HEK293 (cell line): ENCODE measurements around the gene ENAH.

Source experiments
- AEBP2 ChIP-seq: fragments of 450-650 bp; formaldehyde crosslinking; IDR thresholded peaks from 2 replicates; pipeline ENCODE4 v1.5.1; 2016; ENCODE audit warnings: missing biosample characterization, missing genetic modification characterization, borderline replicate concordance
- CTCF ChIP-seq: fragments of 450-650 bp; formaldehyde crosslinking; IDR thresholded peaks from 2 replicates; pipeline ENCODE4 v1.5.1; 2016; ENCODE audit warnings: missing biosample characterization, missing genetic modification characterization
- GLIS2 ChIP-seq: fragments of 450-650 bp; formaldehyde crosslinking; IDR thresholded peaks from 2 replicates; pipeline ENCODE4 v1.5.1; 2016; ENCODE audit warnings: missing biosample characterization, missing genetic modification characterization
- HOXD13 ChIP-seq: sonication (generic); formaldehyde crosslinking; IDR thresholded peaks from 2 replicates; pipeline ENCODE4 v1.8.0; 2022; ENCODE audit warnings: missing genetic modification reagents, borderline replicate concordance
- KLF8 ChIP-seq: fragments of 450-650 bp; formaldehyde crosslinking; IDR thresholded peaks from 2 replicates; pipeline ENCODE4 v1.5.1; 2016; ENCODE audit warnings: missing biosample characterization, missing genetic modification characterization
- PATZ1 ChIP-seq: fragments of 450-650 bp; formaldehyde crosslinking; IDR thresholded peaks from 2 replicates; pipeline ENCODE4 v1.5.1; 2016; ENCODE audit warnings: missing biosample characterization, missing genetic modification characterization
- SP7 ChIP-seq: fragments of 450-650 bp; formaldehyde crosslinking; IDR thresholded peaks from 2 replicates; pipeline ENCODE4 v1.5.1; 2016; ENCODE audit warnings: missing biosample characterization, missing genetic modification characterization
- ZBTB17 ChIP-seq: fragments of 450-650 bp; formaldehyde crosslinking; IDR thresholded peaks from 2 replicates; pipeline ENCODE4 v1.5.1; 2016; ENCODE audit warnings: missing biosample characterization, missing genetic modification characterization
- ZBTB48 ChIP-seq: fragments of 450-650 bp; formaldehyde crosslinking; IDR thresholded peaks from 2 replicates; pipeline ENCODE4 v1.5.1; 2016; ENCODE audit warnings: missing biosample characterization, missing genetic modification characterization
- ZFHX2 ChIP-seq: fragments of 450-650 bp; formaldehyde crosslinking; conservative IDR thresholded peaks from 2 replicates; pipeline ENCODE4 v1.5.1; 2016; ENCODE audit warnings: missing biosample characterization, missing genetic modification characterization
- ZNF10 ChIP-seq: fragments of 450-650 bp; formaldehyde crosslinking; IDR thresholded peaks from 2 replicates; pipeline ENCODE4 v1.5.1; 2017; ENCODE audit warnings: missing biosample characterization, missing genetic modification characterization
- ZNF140 ChIP-seq: fragments of 450-650 bp; formaldehyde crosslinking; IDR thresholded peaks from 2 replicates; pipeline ENCODE4 v1.5.1; 2016; ENCODE audit warnings: missing biosample characterization, missing genetic modification characterization
- ZNF146 ChIP-seq: fragments of 450-650 bp; formaldehyde crosslinking; IDR thresholded peaks from 2 replicates; pipeline ENCODE4 v1.5.1; 2016; ENCODE audit warnings: missing biosample characterization, missing genetic modification characterization
- ZNF155 ChIP-seq: fragments of 450-650 bp; formaldehyde crosslinking; IDR thresholded peaks from 2 replicates; pipeline ENCODE4 v1.5.1; 2016; ENCODE audit warnings: missing biosample characterization, missing genetic modification characterization
- ZNF169 ChIP-seq: fragments of 450-650 bp; formaldehyde crosslinking; IDR thresholded peaks from 2 replicates; pipeline ENCODE4 v1.5.1; 2016; ENCODE audit warnings: missing biosample characterization, missing genetic modification characterization
- ZNF184 ChIP-seq: fragments of 450-650 bp; IDR thresholded peaks from 2 replicates; pipeline ENCODE4 v1.5.1; 2018; ENCODE audit warnings: missing biosample characterization, mild to moderate bottlenecking, missing genetic modification characterization
- ZNF202 ChIP-seq: fragments of 450-650 bp; formaldehyde crosslinking; IDR thresholded peaks from 2 replicates; pipeline ENCODE4 v1.5.1; 2016; ENCODE audit warnings: missing biosample characterization, missing genetic modification characterization, borderline replicate concordance
- ZNF211 ChIP-seq: fragments of 450-650 bp; formaldehyde crosslinking; IDR thresholded peaks from 2 replicates; pipeline ENCODE4 v1.5.1; 2016; ENCODE audit warnings: low read depth, missing biosample characterization, missing genetic modification characterization
- ZNF514 ChIP-seq: fragments of 450-650 bp; formaldehyde crosslinking; IDR thresholded peaks from 2 replicates; pipeline ENCODE4 v1.5.1; 2016; ENCODE audit warnings: missing biosample characterization, missing genetic modification characterization
- ZNF558 ChIP-seq: fragments of 450-650 bp; formaldehyde crosslinking; IDR thresholded peaks from 2 replicates; pipeline ENCODE4 v1.5.1; 2016; ENCODE audit warnings: missing biosample characterization, missing genetic modification characterization
- ZNF585B ChIP-seq: fragments of 450-650 bp; formaldehyde crosslinking; IDR thresholded peaks from 2 replicates; pipeline ENCODE4 v1.5.1; 2016; ENCODE audit warnings: missing biosample characterization, missing genetic modification characterization
- ZNF610 ChIP-seq: fragments of 450-650 bp; formaldehyde crosslinking; IDR thresholded peaks from 2 replicates; pipeline ENCODE4 v1.5.1; 2016; ENCODE audit warnings: missing biosample characterization, missing genetic modification characterization, borderline replicate concordance
- ZNF629 ChIP-seq: fragments of 450-650 bp; formaldehyde crosslinking; IDR thresholded peaks from 2 replicates; pipeline ENCODE4 v1.5.1; 2017; ENCODE audit warnings: missing biosample characterization, missing genetic modification characterization
- ZSCAN30 ChIP-seq: fragments of 450-650 bp; IDR thresholded peaks from 2 replicates; pipeline ENCODE4 v1.5.1; 2018; ENCODE audit warnings: missing biosample characterization, mild to moderate bottlenecking, missing genetic modification characterization, moderate library complexity
- ZXDB ChIP-seq: fragments of 450-650 bp; formaldehyde crosslinking; IDR thresholded peaks from 2 replicates; pipeline ENCODE4 v1.5.1; 2016; ENCODE audit warnings: missing biosample characterization, missing genetic modification characterization
- TF ChIP-seq, protein P1 (sequence below): fragments of 450-650 bp; formaldehyde crosslinking; IDR thresholded peaks from 2 replicates; pipeline ENCODE4 v1.5.1; 2016; ENCODE audit warnings: missing biosample characterization, missing genetic modification characterization
- TF ChIP-seq, protein P2 (sequence below): sonication (generic); formaldehyde crosslinking; IDR thresholded peaks from 2 replicates; pipeline ENCODE4 v1.8.1; 2022; ENCODE audit warnings: mild to moderate bottlenecking, moderate library complexity, missing genetic modification reagents
- TF ChIP-seq, protein P3 (sequence below): fragments of 450-650 bp; formaldehyde crosslinking; IDR thresholded peaks from 2 replicates; pipeline ENCODE4 v1.5.1; 2016; ENCODE audit warnings: missing biosample characterization, missing genetic modification characterization
- TF ChIP-seq, protein P4 (sequence below): fragments of 450-650 bp; formaldehyde crosslinking; IDR thresholded peaks from 2 replicates; pipeline ENCODE4 v1.5.1; 2016; ENCODE audit warnings: missing biosample characterization, missing genetic modification characterization

ENAH gene

DNA sequence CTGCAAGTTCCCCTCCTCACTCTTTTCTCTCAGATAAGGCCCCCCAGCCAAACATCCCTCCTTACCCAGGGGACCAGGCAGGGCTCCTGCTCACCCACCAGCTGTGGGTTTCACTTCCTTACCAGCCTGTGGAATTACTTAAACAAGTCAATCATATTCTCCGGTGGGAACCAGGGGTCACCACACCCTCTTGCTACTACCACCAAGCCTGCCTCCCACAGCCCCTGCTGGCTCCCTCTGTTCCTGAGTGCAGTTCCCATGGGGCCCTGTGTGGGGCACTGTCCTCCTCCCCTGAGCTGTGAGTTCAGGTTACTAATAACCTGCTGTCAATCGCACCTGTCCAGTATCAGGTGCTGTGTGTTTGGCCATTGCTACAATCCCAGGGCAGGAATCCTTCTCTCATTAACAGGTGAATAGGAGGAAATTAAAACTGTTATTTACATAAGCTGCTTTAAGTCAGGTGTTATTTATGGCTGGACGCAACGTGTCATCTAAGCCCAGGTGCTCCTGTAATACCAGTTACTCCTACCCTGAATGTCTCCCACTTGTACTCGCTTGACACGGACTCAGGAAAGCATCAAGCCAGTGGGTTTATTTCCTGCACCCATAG is 172.0 kb downstream of the ENAH start (continued):
- TF ChIP-seq AEBP2 (tag by site-specific recombination) = no peak
- TF ChIP-seq KLF8 (tag by site-specific recombination) = 0 out of 2 replicates have a peak, but pooled peaks have one; percentile 23
- TF ChIP-seq ZXDB (tag by site-specific recombination) = peak; percentile 35; the same call in 1 of the 2 replicates
- peak; percentile 93 for TF ChIP-seq CTCF (tag by site-specific recombination)
- peak; percentile 22; the same call in 1 of the 2 replicates for TF ChIP-seq ZFHX2 (tag by site-specific recombination)
- TF ChIP-seq ZNF211 (tag by site-specific recombination) = no peak
- TF ChIP-seq ZNF146 (tag by site-specific recombination) = no peak
- TF ChIP-seq ZNF585B (tag by site-specific recombination) = no peak
- no peak for TF ChIP-seq ZNF202 (tag by site-specific recombination)
- no peak for TF ChIP-seq ZNF184 (tag by site-specific recombination)
- TF ChIP-seq ZBTB48 (tag by site-specific recombination) = no peak; the same call in 1 of the 2 replicates
- TF ChIP-seq ZSCAN30 (tag by site-specific recombination) = peak; percentile 69; the same call in 1 of the 2 replicates
- TF ChIP-seq, protein P1, sequence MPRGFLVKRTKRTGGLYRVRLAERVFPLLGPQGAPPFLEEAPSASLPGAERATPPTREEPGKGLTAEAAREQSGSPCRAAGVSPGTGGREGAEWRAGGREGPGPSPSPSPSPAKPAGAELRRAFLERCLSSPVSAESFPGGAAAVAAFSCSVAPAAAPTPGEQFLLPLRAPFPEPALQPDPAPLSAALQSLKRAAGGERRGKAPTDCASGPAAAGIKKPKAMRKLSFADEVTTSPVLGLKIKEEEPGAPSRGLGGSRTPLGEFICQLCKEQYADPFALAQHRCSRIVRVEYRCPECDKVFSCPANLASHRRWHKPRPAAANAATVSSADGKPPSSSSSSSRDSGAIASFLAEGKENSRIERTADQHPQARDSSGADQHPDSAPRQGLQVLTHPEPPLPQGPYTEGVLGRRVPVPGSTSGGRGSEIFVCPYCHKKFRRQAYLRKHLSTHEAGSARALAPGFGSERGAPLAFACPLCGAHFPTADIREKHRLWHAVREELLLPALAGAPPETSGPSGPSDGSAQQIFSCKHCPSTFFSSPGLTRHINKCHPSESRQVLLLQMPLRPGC = peak; percentile 20; the same call in 1 of the 2 replicates
- TF ChIP-seq ZNF169 (tag by site-specific recombination) = no peak
- no peak for TF ChIP-seq ZNF629 (tag by site-specific recombination)
- no peak for TF ChIP-seq HOXD13
- TF ChIP-seq ZBTB17 (tag by site-specific recombination) = no peak
- TF ChIP-seq, protein P2, sequence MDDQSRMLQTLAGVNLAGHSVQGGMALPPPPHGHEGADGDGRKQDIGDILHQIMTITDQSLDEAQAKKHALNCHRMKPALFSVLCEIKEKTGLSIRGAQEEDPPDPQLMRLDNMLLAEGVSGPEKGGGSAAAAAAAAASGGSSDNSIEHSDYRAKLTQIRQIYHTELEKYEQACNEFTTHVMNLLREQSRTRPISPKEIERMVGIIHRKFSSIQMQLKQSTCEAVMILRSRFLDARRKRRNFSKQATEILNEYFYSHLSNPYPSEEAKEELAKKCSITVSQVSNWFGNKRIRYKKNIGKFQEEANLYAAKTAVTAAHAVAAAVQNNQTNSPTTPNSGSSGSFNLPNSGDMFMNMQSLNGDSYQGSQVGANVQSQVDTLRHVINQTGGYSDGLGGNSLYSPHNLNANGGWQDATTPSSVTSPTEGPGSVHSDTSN = 0 out of 2 replicates have a peak, but pooled peaks have one; percentile 44
- TF ChIP-seq ZNF514 (tag by site-specific recombination) = no peak
- TF ChIP-seq GLIS2 (tag by site-specific recombination) = peak; percentile 83
- TF ChIP-seq ZNF610 = no peak
- no peak for TF ChIP-seq ZNF155 (tag by site-specific recombination)
- TF ChIP-seq SP7 (tag by site-specific recombination) = peak; percentile 23; the same call in 1 of the 2 replicates
- TF ChIP-seq ZNF10 (tag by site-specific recombination) = peak; percentile 92
- peak; percentile 26; the same call in 1 of the 2 replicates for TF ChIP-seq PATZ1 (tag by site-specific recombination)
- TF ChIP-seq, protein P3, sequence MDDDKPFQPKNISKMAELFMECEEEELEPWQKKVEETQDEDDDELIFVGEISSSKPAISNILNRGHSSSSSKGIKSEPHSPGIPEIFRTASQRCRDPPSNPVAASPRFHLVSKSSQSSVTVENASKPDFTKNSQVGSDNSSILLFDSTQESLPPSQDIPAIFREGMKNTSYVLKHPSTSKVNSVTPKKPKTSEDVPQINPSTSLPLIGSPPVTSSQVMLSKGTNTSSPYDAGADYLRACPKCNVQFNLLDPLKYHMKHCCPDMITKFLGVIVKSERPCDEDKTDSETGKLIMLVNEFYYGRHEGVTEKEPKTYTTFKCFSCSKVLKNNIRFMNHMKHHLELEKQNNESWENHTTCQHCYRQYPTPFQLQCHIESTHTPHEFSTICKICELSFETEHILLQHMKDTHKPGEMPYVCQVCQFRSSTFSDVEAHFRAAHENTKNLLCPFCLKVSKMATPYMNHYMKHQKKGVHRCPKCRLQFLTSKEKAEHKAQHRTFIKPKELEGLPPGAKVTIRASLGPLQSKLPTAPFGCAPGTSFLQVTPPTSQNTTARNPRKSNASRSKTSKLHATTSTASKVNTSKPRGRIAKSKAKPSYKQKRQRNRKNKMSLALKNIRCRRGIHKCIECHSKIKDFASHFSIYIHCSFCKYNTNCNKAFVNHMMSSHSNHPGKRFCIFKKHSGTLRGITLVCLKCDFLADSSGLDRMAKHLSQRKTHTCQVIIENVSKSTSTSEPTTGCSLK (tag by site-specific recombination) = no peak
- TF ChIP-seq ZNF140 (tag by site-specific recombination) = no peak
- TF ChIP-seq, protein P4, sequence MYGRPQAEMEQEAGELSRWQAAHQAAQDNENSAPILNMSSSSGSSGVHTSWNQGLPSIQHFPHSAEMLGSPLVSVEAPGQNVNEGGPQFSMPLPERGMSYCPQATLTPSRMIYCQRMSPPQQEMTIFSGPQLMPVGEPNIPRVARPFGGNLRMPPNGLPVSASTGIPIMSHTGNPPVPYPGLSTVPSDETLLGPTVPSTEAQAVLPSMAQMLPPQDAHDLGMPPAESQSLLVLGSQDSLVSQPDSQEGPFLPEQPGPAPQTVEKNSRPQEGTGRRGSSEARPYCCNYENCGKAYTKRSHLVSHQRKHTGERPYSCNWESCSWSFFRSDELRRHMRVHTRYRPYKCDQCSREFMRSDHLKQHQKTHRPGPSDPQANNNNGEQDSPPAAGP (tag by site-specific recombination) = peak; percentile 45
- TF ChIP-seq ZNF558 (tag by site-specific recombination) = no peak
